ENCODE measurements around the gene SCFD2.

DNA sequence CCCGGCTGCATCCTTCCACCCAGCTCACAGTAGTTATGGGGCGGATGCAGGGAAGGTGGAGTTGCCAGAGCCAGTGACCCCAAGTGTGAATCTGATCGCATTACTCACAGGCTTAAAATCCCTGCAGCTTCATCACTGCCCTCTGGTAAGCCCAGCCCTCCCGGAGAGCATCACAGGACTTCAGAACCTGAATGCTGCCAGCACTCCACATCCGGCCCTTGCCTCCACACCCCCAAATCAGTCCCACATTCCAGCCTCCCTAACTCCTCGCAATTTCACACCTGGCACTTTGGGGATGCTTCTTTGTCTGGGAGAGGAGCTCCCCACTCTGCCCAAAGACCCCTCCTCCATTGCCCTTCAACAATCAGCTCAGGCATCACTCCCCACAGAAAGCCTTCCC is 488.2 kb downstream of the SCFD2 start:
- TF ChIP-seq, protein P1, sequence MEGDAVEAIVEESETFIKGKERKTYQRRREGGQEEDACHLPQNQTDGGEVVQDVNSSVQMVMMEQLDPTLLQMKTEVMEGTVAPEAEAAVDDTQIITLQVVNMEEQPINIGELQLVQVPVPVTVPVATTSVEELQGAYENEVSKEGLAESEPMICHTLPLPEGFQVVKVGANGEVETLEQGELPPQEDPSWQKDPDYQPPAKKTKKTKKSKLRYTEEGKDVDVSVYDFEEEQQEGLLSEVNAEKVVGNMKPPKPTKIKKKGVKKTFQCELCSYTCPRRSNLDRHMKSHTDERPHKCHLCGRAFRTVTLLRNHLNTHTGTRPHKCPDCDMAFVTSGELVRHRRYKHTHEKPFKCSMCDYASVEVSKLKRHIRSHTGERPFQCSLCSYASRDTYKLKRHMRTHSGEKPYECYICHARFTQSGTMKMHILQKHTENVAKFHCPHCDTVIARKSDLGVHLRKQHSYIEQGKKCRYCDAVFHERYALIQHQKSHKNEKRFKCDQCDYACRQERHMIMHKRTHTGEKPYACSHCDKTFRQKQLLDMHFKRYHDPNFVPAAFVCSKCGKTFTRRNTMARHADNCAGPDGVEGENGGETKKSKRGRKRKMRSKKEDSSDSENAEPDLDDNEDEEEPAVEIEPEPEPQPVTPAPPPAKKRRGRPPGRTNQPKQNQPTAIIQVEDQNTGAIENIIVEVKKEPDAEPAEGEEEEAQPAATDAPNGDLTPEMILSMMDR (IDR thresholded peaks at IDR 0.05) = no peak
- no peak for TF ChIP-seq POLR2A (IDR thresholded peaks at IDR 0.05)
- TF ChIP-seq POLR2AphosphoS5 (IDR thresholded peaks at IDR 0.05) = no peak
